Small intestine (tissue), 7 donors: ENCODE measurements around the gene MAB21L2. TPM values are rescaled to one million over a fixed set of nuclear protein-coding genes. Genes with fewer than 3 reads are reported as not detected.

Experiments
- DNase-seq, 2 donors: peaks; one replicate each; pipeline versions ENCODE4 v3.0.0 to v3.0.0-alpha.2; 2013
- FAIRE-seq: peaks from 2 replicates; lab custom pipeline; 2012; peaks lifted over from hg19 to GRCh38; lab: Jason Lieb, UNC
- H3K27ac ChIP-seq, 3 donors: one replicate each; pipeline ENCODE4 v1.5.1; 2013; ENCODE audit warnings: low read length in 2 of 3, mild to moderate bottlenecking in 2 of 3, control low read depth in 1 of 3, inconsistent platforms in 1 of 3, low read depth in 1 of 3, moderate library complexity in 1 of 3
- H3K27me3 ChIP-seq, 3 donors: one replicate each; pipeline ENCODE4 v1.6.1; 2013; ENCODE audit warnings: low read length in 3 of 3, inconsistent platforms in 1 of 3; ENCODE audit not compliant: control insufficient read depth in 3 of 3, insufficient read depth in 3 of 3
- H3K36me3 ChIP-seq, 3 donors: one replicate each; pipeline ENCODE4 v1.6.1; 2013; ENCODE audit warnings: low read length in 3 of 3, inconsistent platforms in 1 of 3, low read depth in 1 of 3, mild to moderate bottlenecking in 1 of 3, moderate library complexity in 1 of 3; ENCODE audit not compliant: control insufficient read depth in 3 of 3, insufficient read depth in 2 of 3
- H3K4me1 ChIP-seq, 3 donors: one replicate each; pipeline ENCODE4 v1.6.1; 2013; ENCODE audit warnings: low read length in 2 of 3, inconsistent platforms in 1 of 3, low read depth in 1 of 3, mild to moderate bottlenecking in 1 of 3, moderate library complexity in 1 of 3; ENCODE audit not compliant: control insufficient read depth in 3 of 3, insufficient read depth in 2 of 3
- H3K4me3 ChIP-seq, 3 donors: one replicate each; pipeline ENCODE4 v1.5.1; 2013; ENCODE audit warnings: low read length in 3 of 3, control low read depth in 1 of 3, inconsistent platforms in 1 of 3, low read depth in 1 of 3, mild to moderate bottlenecking in 1 of 3, moderate library complexity in 1 of 3
- H3K9me3 ChIP-seq, 2 donors: one replicate each; pipeline ENCODE4 v1.6.1; 2013; ENCODE audit warnings: low read depth in 1 of 2, low read length in 1 of 2; ENCODE audit not compliant: control insufficient read depth in 2 of 2, insufficient read depth in 1 of 2
- WGBS, 3 donors: extraction: QIAGEN DNeasy Blood & Tissue Kit; methylation state at CpG; one replicate each; pipeline ENCODE4 v1.1.7; 2013; 5-methylcytosine and 5-hydroxymethylcytosine counted together
- polyA plus RNA-seq, 4 donors: library from polyadenylated mRNA; stranded (reverse) in 3 of 4; unstranded in 1 of 4; fragments of 200-250 nt in 3 of 4; fragments of 120-200 nt in 1 of 4; gene quantifications; one replicate each; pipeline versions ENCODE4 v1.2.1 to v1.2.3, GENCODE V29; 2013
- donor health status: healthy with polysubstance abuse.
- donor health status: control.
- donor health status: control.
- donor health status: Bipolar disorder and iron deficiency.
- donor health status: healthy.

Gene MAB21L2
- polyA plus RNA-seq, 4 donors = 0.89 to 11.7 (median 9.5) TPM

GRCh38 chr4:150584111-150584915, 2.4 kb downstream of the MAB21L2 start:
- Histone ChIP-seq H3K36me3 (peaks cover 0 to 20% (median 5%) of the 10 kb centered on the region in 3 donors), H3K27ac (peak overlapping the region in 2 of 3 donors; percentile 81 to 92), H3K27me3 (peaks cover 0 to 17% (median 0%) of the 10 kb centered on the region in 3 donors), H3K4me1 (no peaks in the 10 kb centered on the region), H3K9me3 (peaks cover 0 to 14% of the 10 kb centered on the region in 2 donors), H3K4me3 (peak overlapping the region in 2 of 3 donors; percentile 42 to 43)
- DNase-seq (no peak), FAIRE-seq (no peak)
- 67 to 92% (median 89%) methylated on average over 11 of the region's 11 CpGs for WGBS, 3 donors

GRCh38 chr4:150585611-150586010, 3.7 kb downstream of the MAB21L2 start:
- Histone ChIP-seq H3K27ac (peak overlapping the region in 1 of 3 donors; percentile 0), H3K36me3 (peaks cover 0 to 20% (median 5%) of the 10 kb centered on the region in 3 donors), H3K4me1 (no peaks in the 10 kb centered on the region), H3K27me3 (peaks cover 0 to 7% (median 0%) of the 10 kb centered on the region in 3 donors), H3K9me3 (peaks cover 0 to 14% of the 10 kb centered on the region in 2 donors), H3K4me3 (peak overlapping the region in 2 of 3 donors; percentile 27 to 30)
- WGBS, 3 donors = 66 to 100% (median 95%) methylated on average over 1 of the region's 1 CpG
- FAIRE-seq (peak; percentile 26), DNase-seq (no peak)

GRCh38 chr4:150586162-150586810, 4.3 kb downstream of the MAB21L2 start:
- FAIRE-seq (no peak), DNase-seq (no peak)
- no peaks in the 10 kb centered on the region for H3K4me1 ChIP-seq
- H3K9me3 ChIP-seq = peaks cover 0 to 14% of the 10 kb centered on the region in 2 donors
- H3K36me3 ChIP-seq = peaks cover 0 to 20% (median 5%) of the 10 kb centered on the region in 3 donors
- peak overlapping the region in 1 of 3 donors; percentile 20 for H3K4me3 ChIP-seq
- peaks cover 0 to 7% (median 0%) of the 10 kb centered on the region in 3 donors for H3K27me3 ChIP-seq
- H3K27ac ChIP-seq = peak overlapping the region in 1 of 3 donors; percentile 10

- peaks cover 0 to 10% (median 4%) of the 10 kb centered on the region in 3 donors for H3K36me3 ChIP-seq
- no peaks in the 10 kb centered on the region for H3K4me1 ChIP-seq
- FAIRE-seq (no peak), DNase-seq (no peak)
- peaks cover 0 to 6% (median 0%) of the 10 kb centered on the region in 3 donors for H3K27me3 ChIP-seq
- H3K4me3 ChIP-seq = peak overlapping the region in 1 of 3 donors; percentile 38
- H3K9me3 ChIP-seq = peaks cover 0 to 6% of the 10 kb centered on the region in 2 donors
- WGBS, 3 donors = 77 to 98% (median 96%) methylated on average over 1 of the region's 1 CpG
- H3K27ac ChIP-seq = peak overlapping the region in 1 of 3 donors; percentile 59
Measured at GRCh38 chr4:150588316-150588715, 6.4 kb downstream of the MAB21L2 start.

GRCh38 chr4:150589157-150589556, 7.2 kb downstream of the MAB21L2 start:
- 63 to 85% (median 81%) methylated on average over 2 of the region's 2 CpGs for WGBS, 3 donors
- H3K27ac ChIP-seq = peak overlapping the region in 1 of 3 donors; percentile 32
- FAIRE-seq (no peak), DNase-seq (no peak)
- no peaks in the 10 kb centered on the region for H3K4me1 ChIP-seq
- no peaks in the 10 kb centered on the region for H3K9me3 ChIP-seq
- peak overlapping the region in 1 of 3 donors; percentile 8 for H3K4me3 ChIP-seq
- H3K36me3 ChIP-seq = peaks cover 0 to 3% (median 1%) of the 10 kb centered on the region in 3 donors
- no peaks in the 10 kb centered on the region for H3K27me3 ChIP-seq

GRCh38 chr4:150590631-150591030, 8.7 kb downstream of the MAB21L2 start:
- DNase-seq (no peak), FAIRE-seq (no peak)
- WGBS, 3 donors = 66 to 93% (median 86%) methylated on average over 5 of the region's 5 CpGs
- Histone ChIP-seq H3K27ac (peak overlapping the region in 2 of 3 donors; percentile 60 to 66), H3K4me1 (no peaks in the 10 kb centered on the region), H3K27me3 (no peaks in the 10 kb centered on the region), H3K4me3 (no peak overlapping the region), H3K36me3 (peaks cover 0 to 3% (median 1%) of the 10 kb centered on the region in 3 donors), H3K9me3 (no peaks in the 10 kb centered on the region)

GRCh38 chr4:150591406-150591805, 9.5 kb downstream of the MAB21L2 start:
- Histone ChIP-seq H3K27me3 (no peaks in the 10 kb centered on the region), H3K4me1 (no peaks in the 10 kb centered on the region), H3K9me3 (no peaks in the 10 kb centered on the region), H3K4me3 (no peak overlapping the region), H3K27ac (peak overlapping the region in 2 of 3 donors; percentile 60 to 74), H3K36me3 (peaks cover 0 to 3% (median 1%) of the 10 kb centered on the region in 3 donors)
- DNase-seq (peak in 1 of 2 donors; percentile 23), FAIRE-seq (no peak)
- WGBS, 3 donors = 63 to 85% (median 74%) methylated on average over 5 of the region's 5 CpGs

GRCh38 chr4:150591904-150592303, 10.0 kb downstream of the MAB21L2 start:
- DNase-seq = no peak
- H3K9me3 ChIP-seq = no peaks in the 10 kb centered on the region
- no peak for FAIRE-seq
- H3K36me3 ChIP-seq = peaks cover 0 to 3% (median 1%) of the 10 kb centered on the region in 3 donors
- H3K4me1 ChIP-seq = no peaks in the 10 kb centered on the region
- H3K4me3 ChIP-seq = no peak overlapping the region
- WGBS, 3 donors = 68 to 87% (median 86%) methylated on average over 4 of the region's 4 CpGs
- no peaks in the 10 kb centered on the region for H3K27me3 ChIP-seq
- H3K27ac ChIP-seq = peak overlapping the region in 2 of 3 donors; percentile 60 to 74
